PC-3 (cell line): Measurements from ENCODE around the gene IL1R1. TPM values are rescaled to one million over a fixed set of nuclear protein-coding genes. Genes with fewer than 3 reads are reported as not detected.

Experiments used
- ATAC-seq: fragments of 200-7000 bp; cut with Tn5 transposase; 2 replicates; pipeline ENCODE4 v1.9.1; 2020; ENCODE audit warnings: mild to moderate bottlenecking, moderate library complexity
- BruUV-seq: library from RNA; stranded (reverse); fragments of 400-500 nt; replicated peaks from 2 replicates; lab custom pipeline; 2021; lab: Mats Ljungman, UMichigan
- CTCF ChIA-PET: fragments of 300-600 bp; sonication (Branson Sonifier 250); formaldehyde crosslinking; loops from one replicate; lab custom pipeline; 2022; ENCODE audit warnings: antibody characterized with exemption; lab: Charles Lee
- POLR2A ChIA-PET: fragments of 300-600 bp; sonication (Branson Sonifier 250); formaldehyde crosslinking; loops from one replicate; lab custom pipeline; 2022; ENCODE audit warnings: antibody characterized with exemption; ENCODE audit not compliant: unreplicated experiment; lab: Charles Lee
- DNase-seq: peaks from one replicate; pipeline ENCODE4 v3.0.0-alpha.2; 2015
- H2AFZ ChIP-seq: fragments of 300-600 bp; sonication (generic); 2 replicates; pipeline ENCODE4 v1.6.0; 2016; ENCODE audit warnings: antibody characterized with exemption, low read length
- H3F3A ChIP-seq: fragments of 300-600 bp; sonication (generic); one replicate; pipeline ENCODE4 v1.6.0; 2017; ENCODE audit warnings: antibody characterized with exemption, low read length, control low read depth, mild to moderate bottlenecking; ENCODE audit not compliant: unreplicated experiment
- H3K27ac ChIP-seq: fragments of 300-600 bp; sonication (generic); 2 replicates; pipeline ENCODE4 v1.5.1; 2016; ENCODE audit warnings: mild to moderate bottlenecking, low read length
- H3K27me3 ChIP-seq: fragments of 300-600 bp; sonication (generic); 2 replicates; pipeline ENCODE4 v1.6.1; 2016; ENCODE audit warnings: low read length, mixed read lengths
- H3K36me3 ChIP-seq: fragments of 300-600 bp; sonication (generic); 2 replicates; pipeline ENCODE4 v1.6.1; 2016; ENCODE audit warnings: low read depth, mixed run types, low read length, mixed read lengths
- H3K4me1 ChIP-seq: fragments of 300-600 bp; sonication (generic); 2 replicates; pipeline ENCODE4 v1.5.1; 2016; ENCODE audit warnings: low read length; ENCODE audit not compliant: insufficient read depth
- H3K4me2 ChIP-seq: fragments of 300-600 bp; sonication (generic); 2 replicates; pipeline ENCODE4 v1.6.0; 2016; ENCODE audit warnings: low read length
- H3K4me3 ChIP-seq: fragments of 300-600 bp; sonication (generic); 2 replicates; pipeline ENCODE4 v1.5.1; 2016; ENCODE audit warnings: mild to moderate bottlenecking, low read length, mixed read lengths
- H3K79me2 ChIP-seq: fragments of 300-600 bp; sonication (generic); 2 replicates; pipeline ENCODE4 v1.6.1; 2017; ENCODE audit warnings: low read length, mixed read lengths
- H3K9ac ChIP-seq: fragments of 300-600 bp; sonication (generic); 2 replicates; pipeline ENCODE4 v1.6.0; 2016; ENCODE audit warnings: mild to moderate bottlenecking, low read length
- H3K9me2 ChIP-seq: fragments of 300-600 bp; sonication (generic); replicated peaks from 2 replicates; pipeline ENCODE4 v1.6.1; 2016; ENCODE audit warnings: mixed run types, low read length, mixed read lengths
- H3K9me3 ChIP-seq: fragments of 300-600 bp; sonication (generic); 2 replicates; pipeline ENCODE4 v1.6.1; 2016; ENCODE audit warnings: low read length, mixed read lengths
- H4K20me1 ChIP-seq: fragments of 300-600 bp; sonication (generic); 2 replicates; pipeline ENCODE4 v1.6.1; 2016; ENCODE audit warnings: low read length, mixed read lengths
- EZH2 ChIP-seq: fragments of 300-600 bp; sonication (generic); IDR thresholded peaks from one replicate; pipeline ENCODE4 v1.6.1; 2017; ENCODE audit warnings: antibody characterized with exemption, mild to moderate bottlenecking, low read length; ENCODE audit not compliant: unreplicated experiment
- EZH2phosphoT487 ChIP-seq: fragments of 300-600 bp; sonication (generic); IDR thresholded peaks from 2 replicates; pipeline ENCODE4 v1.6.1; 2018; ENCODE audit warnings: mild to moderate bottlenecking, antibody characterized with exemption, low read length, borderline replicate concordance
- intact Hi-C: fragments of 100-400 bp; cut with micrococcal nuclease; formaldehyde crosslinking; loops from 2 replicates; pipeline ENCODE4 v1.9.0; 2023
- total RNA-seq: library from RNA; depleted of rRNA; stranded (reverse); fragments of >200 nt; gene quantifications from 2 replicates; pipeline ENCODE4 v1.2.3, GENCODE V29; 2014
- TF ChIP-seq, protein P1 (sequence below): fragments of 300-600 bp; sonication (generic); conservative IDR thresholded peaks from 2 replicates; pipeline ENCODE4 v1.5.1; 2017; ENCODE audit warnings: antibody characterized with exemption, low read depth, mild to moderate bottlenecking, low read length

The IL1R1 gene
- total RNA-seq, 1 experiment from 2014 or later, result 0.69 TPM

GRCh38 chr2:102187496-102188150, 45.1 kb downstream of the IL1R1 start:
- Histone ChIP-seq H3K9me3 (no peaks in the 10 kb centered on the region), H3K4me2 (no peak overlapping the region), H4K20me1 (no peaks in the 10 kb centered on the region), H3K36me3 (no peaks in the 10 kb centered on the region), H3K27me3 (no peaks in the 10 kb centered on the region), H3K4me3 (no peak overlapping the region), H2AFZ (peak overlapping the region; percentile 77), H3K4me1 (peaks cover 3% of the 10 kb centered on the region), H3K9me2 (no peaks in the 10 kb centered on the region), H3K79me2 (no peaks in the 10 kb centered on the region), H3K9ac (no peak overlapping the region), H3F3A (no peaks in the 10 kb centered on the region), H3K27ac (no peak overlapping the region)
- ATAC-seq, result peak; percentile 22; the same call in 1 of the 2 replicates
- no peak for DNase-seq
- intact Hi-C loops, result no loop called here
- no TSS peak for BruUV-seq
- ChIA-PET POLR2A (interaction anchor here (0.6 kb wide), 1 partner anchor 186 kb away, joined by 4 read pairs; no protein-coding TSS in a partner anchor), CTCF (no interaction called here)
- TF ChIP-seq EZH2phosphoT487 (no peak), EZH2 (no peak)
- TF ChIP-seq, protein P1, sequence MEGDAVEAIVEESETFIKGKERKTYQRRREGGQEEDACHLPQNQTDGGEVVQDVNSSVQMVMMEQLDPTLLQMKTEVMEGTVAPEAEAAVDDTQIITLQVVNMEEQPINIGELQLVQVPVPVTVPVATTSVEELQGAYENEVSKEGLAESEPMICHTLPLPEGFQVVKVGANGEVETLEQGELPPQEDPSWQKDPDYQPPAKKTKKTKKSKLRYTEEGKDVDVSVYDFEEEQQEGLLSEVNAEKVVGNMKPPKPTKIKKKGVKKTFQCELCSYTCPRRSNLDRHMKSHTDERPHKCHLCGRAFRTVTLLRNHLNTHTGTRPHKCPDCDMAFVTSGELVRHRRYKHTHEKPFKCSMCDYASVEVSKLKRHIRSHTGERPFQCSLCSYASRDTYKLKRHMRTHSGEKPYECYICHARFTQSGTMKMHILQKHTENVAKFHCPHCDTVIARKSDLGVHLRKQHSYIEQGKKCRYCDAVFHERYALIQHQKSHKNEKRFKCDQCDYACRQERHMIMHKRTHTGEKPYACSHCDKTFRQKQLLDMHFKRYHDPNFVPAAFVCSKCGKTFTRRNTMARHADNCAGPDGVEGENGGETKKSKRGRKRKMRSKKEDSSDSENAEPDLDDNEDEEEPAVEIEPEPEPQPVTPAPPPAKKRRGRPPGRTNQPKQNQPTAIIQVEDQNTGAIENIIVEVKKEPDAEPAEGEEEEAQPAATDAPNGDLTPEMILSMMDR, result no peak

DNA sequence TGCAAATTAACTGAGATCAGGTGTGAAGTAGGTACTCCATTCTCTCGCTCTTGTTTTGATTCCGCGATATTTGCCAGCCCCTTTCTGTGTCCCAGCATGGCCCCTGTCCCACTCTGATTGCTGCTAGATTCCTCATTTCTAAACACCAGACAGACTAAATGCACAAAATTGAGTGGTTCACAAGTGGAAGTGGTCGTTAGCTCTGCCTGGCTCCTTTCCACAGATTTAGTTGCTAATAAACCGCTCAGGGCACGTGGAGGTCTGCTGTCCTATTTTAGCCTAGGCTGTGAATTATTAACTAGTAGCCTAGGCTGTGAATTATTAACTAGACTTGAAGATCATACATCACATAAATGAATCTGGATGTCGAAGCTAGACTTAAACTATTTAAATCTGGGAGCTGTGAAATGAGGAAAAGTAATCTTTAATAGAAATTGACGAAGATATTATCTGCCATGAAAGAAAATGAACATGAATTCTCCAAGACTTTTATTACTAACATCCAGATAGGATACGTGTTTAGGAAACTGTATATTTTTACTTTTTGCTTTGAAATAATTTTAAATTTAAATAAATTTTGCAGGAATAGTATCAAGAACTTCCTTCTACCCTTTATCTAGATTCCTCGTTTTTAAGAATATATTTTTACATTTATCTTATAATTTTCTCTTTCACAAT, 48.0 kb downstream of the IL1R1 start:
- ChIA-PET POLR2A (no interaction called here), CTCF (no interaction called here)
- Histone ChIP-seq H3K79me2 (no peaks in the 10 kb centered on the region), H3K27me3 (no peaks in the 10 kb centered on the region), H3K4me1 (peaks cover 14% of the 10 kb centered on the region), H3F3A (no peaks in the 10 kb centered on the region), H3K4me3 (no peak overlapping the region), H3K4me2 (no peak overlapping the region), H2AFZ (no peak overlapping the region), H3K36me3 (no peaks in the 10 kb centered on the region), H3K27ac (no peak overlapping the region), H4K20me1 (no peaks in the 10 kb centered on the region), H3K9me3 (no peaks in the 10 kb centered on the region), H3K9me2 (no peaks in the 10 kb centered on the region), H3K9ac (no peak overlapping the region)
- intact Hi-C loops, result no loop called here
- TF ChIP-seq, protein P1, result no peak
- no peak for TF ChIP-seq EZH2
- no peak for TF ChIP-seq EZH2phosphoT487
- BruUV-seq, result no TSS peak
- no peak for ATAC-seq
- DNase-seq, result no peak

- Histone ChIP-seq H3K27ac (no peak overlapping the region), H3F3A (no peaks in the 10 kb centered on the region), H3K4me2 (no peak overlapping the region), H4K20me1 (no peaks in the 10 kb centered on the region), H3K9me3 (no peaks in the 10 kb centered on the region), H3K27me3 (no peaks in the 10 kb centered on the region), H3K9me2 (no peaks in the 10 kb centered on the region), H3K4me1 (peaks cover 14% of the 10 kb centered on the region), H3K79me2 (no peaks in the 10 kb centered on the region), H3K36me3 (no peaks in the 10 kb centered on the region), H2AFZ (no peak overlapping the region), H3K4me3 (no peak overlapping the region), H3K9ac (no peak overlapping the region)
- POLR2A ChIA-PET, result no interaction called here
- no TSS peak for BruUV-seq
- TF ChIP-seq, protein P1, result no peak
- TF ChIP-seq EZH2phosphoT487, result no peak
- TF ChIP-seq EZH2, result no peak
- CTCF ChIA-PET, result no interaction called here
- intact Hi-C loops, result no loop called here
- ATAC-seq, result no peak
- DNase-seq, result no peak
Measured at GRCh38 chr2:102191501-102191900, 49.0 kb downstream of the IL1R1 start.
